ENCODE results near the gene TRPC4AP. TPM values are rescaled to one million over a fixed set of nuclear protein-coding genes. Genes with fewer than 3 reads are reported as not detected.

The TRPC4AP gene
- polyA plus RNA-seq, 2 of the 4 experiments (the other 2 are of a cell fraction): 51.4 to 55.3 TPM

GRCh38 chr20:34999782-35000181 is 92.8 kb downstream of the TRPC4AP start:
- no peak for FAIRE-seq
- Histone ChIP-seq H3K4me2 (no peak overlapping the region), H3K4me3 (no peak overlapping the region), H3K9me3 (no peaks in the 10 kb centered on the region), H3K27ac (no peak overlapping the region), H3K4me1 (no peaks in the 10 kb centered on the region)
- no peak for ATAC-seq
- no peak for DNase-seq (ENCODE audit: low read depth in 1 of 2, low spot score in 1 of 2)
- CTCF ChIA-PET: interaction anchor here (1.0 to 4.8 kb wide), 3 partner anchors 125 to 270 kb away, joined by 3 to 30 read pairs (median 19); partner anchors contain the start of genes ACSS2 and GGT7
- WGBS (ENCODE audit: missing lambda C conversion rate): 85% methylated on average over 9 of the region's 10 CpGs
- TF ChIP-seq HOXB13 (CRISPR knock-in tag; IDR thresholded peaks at IDR 0.05; ENCODE audit: low read depth): no peak
- no peak for TF ChIP-seq HOXB5 (CRISPR knock-in tag; IDR thresholded peaks at IDR 0.05)
- no peak for TF ChIP-seq NFE2L2 (conservative IDR thresholded peaks at IDR 0.05; ENCODE audit: low read length)
- TF ChIP-seq HDAC2 (IDR thresholded peaks at IDR 0.05): no peak
- TF ChIP-seq HES2 (IDR thresholded peaks at IDR 0.05): no peak
- TF ChIP-seq KDM5A (IDR thresholded peaks at IDR 0.05): no peak
- TF ChIP-seq, protein P1, sequence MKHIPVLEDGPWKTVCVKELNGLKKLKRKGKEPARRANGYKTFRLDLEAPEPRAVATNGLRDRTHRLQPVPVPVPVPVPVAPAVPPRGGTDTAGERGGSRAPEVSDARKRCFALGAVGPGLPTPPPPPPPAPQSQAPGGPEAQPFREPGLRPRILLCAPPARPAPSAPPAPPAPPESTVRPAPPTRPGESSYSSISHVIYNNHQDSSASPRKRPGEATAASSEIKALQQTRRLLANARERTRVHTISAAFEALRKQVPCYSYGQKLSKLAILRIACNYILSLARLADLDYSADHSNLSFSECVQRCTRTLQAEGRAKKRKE (CRISPR knock-in tag; IDR thresholded peaks at IDR 0.05; ENCODE audit: low read depth): no peak
- TF ChIP-seq FOSL2 (IDR thresholded peaks at IDR 0.05): no peak
- TF ChIP-seq FOSL2 (CRISPR knock-in tag; IDR thresholded peaks at IDR 0.05): no peak
- TF ChIP-seq, protein P2, sequence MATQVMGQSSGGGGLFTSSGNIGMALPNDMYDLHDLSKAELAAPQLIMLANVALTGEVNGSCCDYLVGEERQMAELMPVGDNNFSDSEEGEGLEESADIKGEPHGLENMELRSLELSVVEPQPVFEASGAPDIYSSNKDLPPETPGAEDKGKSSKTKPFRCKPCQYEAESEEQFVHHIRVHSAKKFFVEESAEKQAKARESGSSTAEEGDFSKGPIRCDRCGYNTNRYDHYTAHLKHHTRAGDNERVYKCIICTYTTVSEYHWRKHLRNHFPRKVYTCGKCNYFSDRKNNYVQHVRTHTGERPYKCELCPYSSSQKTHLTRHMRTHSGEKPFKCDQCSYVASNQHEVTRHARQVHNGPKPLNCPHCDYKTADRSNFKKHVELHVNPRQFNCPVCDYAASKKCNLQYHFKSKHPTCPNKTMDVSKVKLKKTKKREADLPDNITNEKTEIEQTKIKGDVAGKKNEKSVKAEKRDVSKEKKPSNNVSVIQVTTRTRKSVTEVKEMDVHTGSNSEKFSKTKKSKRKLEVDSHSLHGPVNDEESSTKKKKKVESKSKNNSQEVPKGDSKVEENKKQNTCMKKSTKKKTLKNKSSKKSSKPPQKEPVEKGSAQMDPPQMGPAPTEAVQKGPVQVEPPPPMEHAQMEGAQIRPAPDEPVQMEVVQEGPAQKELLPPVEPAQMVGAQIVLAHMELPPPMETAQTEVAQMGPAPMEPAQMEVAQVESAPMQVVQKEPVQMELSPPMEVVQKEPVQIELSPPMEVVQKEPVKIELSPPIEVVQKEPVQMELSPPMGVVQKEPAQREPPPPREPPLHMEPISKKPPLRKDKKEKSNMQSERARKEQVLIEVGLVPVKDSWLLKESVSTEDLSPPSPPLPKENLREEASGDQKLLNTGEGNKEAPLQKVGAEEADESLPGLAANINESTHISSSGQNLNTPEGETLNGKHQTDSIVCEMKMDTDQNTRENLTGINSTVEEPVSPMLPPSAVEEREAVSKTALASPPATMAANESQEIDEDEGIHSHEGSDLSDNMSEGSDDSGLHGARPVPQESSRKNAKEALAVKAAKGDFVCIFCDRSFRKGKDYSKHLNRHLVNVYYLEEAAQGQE (IDR thresholded peaks at IDR 0.05): no peak
- TF ChIP-seq CTCF (IDR thresholded peaks at IDR 0.05): no peak
- no peak for TF ChIP-seq RFX5 (IDR thresholded peaks at IDR 0.05)
- no peak for TF ChIP-seq JUNB (IDR thresholded peaks at IDR 0.05)
- TF ChIP-seq FOXS1 (CRISPR knock-in tag; IDR thresholded peaks at IDR 0.05): no peak
- POLR2A ChIA-PET: no interaction called here

DNA sequence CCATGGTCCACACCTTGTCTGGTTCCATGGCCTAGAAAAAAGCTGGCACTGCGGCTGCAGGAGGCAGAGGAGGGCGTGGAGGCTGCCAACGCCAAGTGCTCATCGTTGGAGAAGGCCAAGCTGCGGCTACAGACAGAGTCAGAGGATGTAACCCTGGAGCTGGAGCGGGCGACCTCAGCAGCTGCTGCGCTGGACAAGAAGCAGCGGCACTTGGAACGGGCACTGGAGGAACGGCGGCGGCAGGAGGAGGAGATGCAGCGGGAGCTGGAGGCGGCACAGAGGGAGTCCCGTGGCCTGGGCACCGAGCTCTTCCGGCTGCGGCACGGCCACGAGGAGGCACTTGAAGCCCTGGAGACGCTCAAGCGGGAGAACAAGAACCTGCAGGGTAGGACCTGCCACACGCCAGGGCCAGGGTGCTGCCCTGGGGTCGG is 93.6 kb downstream of the TRPC4AP start:
- no peak for FAIRE-seq
- POLR2A ChIA-PET: no interaction called here
- no peak overlapping the region for H3K4me3 ChIP-seq
- 94% methylated on average over 25 of the region's 25 CpGs for WGBS (ENCODE audit: missing lambda C conversion rate)
- ATAC-seq: no peak
- no peaks in the 10 kb centered on the region for H3K4me1 ChIP-seq
- no peak overlapping the region for H3K4me2 ChIP-seq
- DNase-seq (ENCODE audit: low read depth in 1 of 2, low spot score in 1 of 2): no peak
- CTCF ChIA-PET: interaction anchor here (1.0 to 3.3 kb wide), 4 partner anchors 18 to 151 kb away, joined by 3 to 19 read pairs (median 3); partner anchors contain the start of gene GGT7
- no peak for TF ChIP-seq MAZ (IDR thresholded peaks at IDR 0.05; ENCODE audit: borderline replicate concordance, low read depth, low read length)
- no peak for TF ChIP-seq NFE2L2 (conservative IDR thresholded peaks at IDR 0.05; ENCODE audit: low read length)
- no peak for TF ChIP-seq HDAC2 (IDR thresholded peaks at IDR 0.05)
- no peak for TF ChIP-seq PHF8 (IDR thresholded peaks at IDR 0.05; ENCODE audit: borderline replicate concordance, low read depth)
- TF ChIP-seq FOXS1 (CRISPR knock-in tag; IDR thresholded peaks at IDR 0.05): no peak
- TF ChIP-seq RNF2 (IDR thresholded peaks at IDR 0.05; ENCODE audit: borderline replicate concordance, low read depth): no peak
- no peak for TF ChIP-seq CBX2 (IDR thresholded peaks at IDR 0.05; ENCODE audit: borderline replicate concordance, low read depth)
- TF ChIP-seq HMGXB4 (CRISPR knock-in tag; IDR thresholded peaks at IDR 0.05; ENCODE audit: borderline replicate concordance): no peak
- H3K27ac ChIP-seq: no peak overlapping the region
- no peaks in the 10 kb centered on the region for H3K9me3 ChIP-seq
